ENCODE results near the gene EFCAB8.
A peak's percentile ranks its signal among the peaks of the same experiment; 100 is the strongest.

Gene EFCAB8

GRCh38 chr20:32875673-32876072, 16.9 kb downstream of the EFCAB8 start:
- TF ChIP-seq, protein P1, sequence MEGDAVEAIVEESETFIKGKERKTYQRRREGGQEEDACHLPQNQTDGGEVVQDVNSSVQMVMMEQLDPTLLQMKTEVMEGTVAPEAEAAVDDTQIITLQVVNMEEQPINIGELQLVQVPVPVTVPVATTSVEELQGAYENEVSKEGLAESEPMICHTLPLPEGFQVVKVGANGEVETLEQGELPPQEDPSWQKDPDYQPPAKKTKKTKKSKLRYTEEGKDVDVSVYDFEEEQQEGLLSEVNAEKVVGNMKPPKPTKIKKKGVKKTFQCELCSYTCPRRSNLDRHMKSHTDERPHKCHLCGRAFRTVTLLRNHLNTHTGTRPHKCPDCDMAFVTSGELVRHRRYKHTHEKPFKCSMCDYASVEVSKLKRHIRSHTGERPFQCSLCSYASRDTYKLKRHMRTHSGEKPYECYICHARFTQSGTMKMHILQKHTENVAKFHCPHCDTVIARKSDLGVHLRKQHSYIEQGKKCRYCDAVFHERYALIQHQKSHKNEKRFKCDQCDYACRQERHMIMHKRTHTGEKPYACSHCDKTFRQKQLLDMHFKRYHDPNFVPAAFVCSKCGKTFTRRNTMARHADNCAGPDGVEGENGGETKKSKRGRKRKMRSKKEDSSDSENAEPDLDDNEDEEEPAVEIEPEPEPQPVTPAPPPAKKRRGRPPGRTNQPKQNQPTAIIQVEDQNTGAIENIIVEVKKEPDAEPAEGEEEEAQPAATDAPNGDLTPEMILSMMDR (conservative IDR thresholded peaks at IDR 0.05; ENCODE audit: low read length), result no peak
- no peak overlapping the region for H3K4me3 ChIP-seq (ENCODE audit: low read length)
- no peak for DNase-seq (ENCODE audit: low read depth)

- H3K4me3 ChIP-seq (ENCODE audit: low read length), result no peak overlapping the region
- DNase-seq (ENCODE audit: low read depth), result peak; percentile 46
- TF ChIP-seq, protein P1 (conservative IDR thresholded peaks at IDR 0.05; ENCODE audit: low read length), result no peak
Measured at GRCh38 chr20:32877507-32877906, 18.8 kb downstream of the EFCAB8 start.

DNA sequence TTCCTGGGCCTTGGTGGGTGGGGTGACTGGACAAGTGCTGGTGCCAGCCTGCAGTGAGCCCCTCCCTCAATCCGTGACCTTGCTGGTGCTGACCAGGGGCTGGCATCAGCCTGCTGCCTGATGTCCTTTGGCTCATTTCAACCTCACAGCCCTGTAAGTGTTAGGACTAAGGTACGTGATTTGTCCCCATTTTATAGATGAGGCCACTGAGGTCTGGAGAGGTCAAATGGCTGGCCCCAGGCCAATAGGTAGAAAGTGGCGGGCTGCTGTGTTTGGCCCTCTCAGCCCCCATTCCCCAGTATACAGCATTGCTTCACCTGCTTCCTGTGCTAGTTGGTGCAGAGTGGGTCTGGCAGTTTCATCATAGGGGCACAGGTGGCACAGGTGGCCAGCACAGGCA, 20.1 kb downstream of the EFCAB8 start:
- H3K4me3 ChIP-seq (ENCODE audit: low read length), result no peak overlapping the region
- TF ChIP-seq, protein P1 (conservative IDR thresholded peaks at IDR 0.05; ENCODE audit: low read length), result no peak
- DNase-seq (ENCODE audit: low read depth), result no peak

DNA sequence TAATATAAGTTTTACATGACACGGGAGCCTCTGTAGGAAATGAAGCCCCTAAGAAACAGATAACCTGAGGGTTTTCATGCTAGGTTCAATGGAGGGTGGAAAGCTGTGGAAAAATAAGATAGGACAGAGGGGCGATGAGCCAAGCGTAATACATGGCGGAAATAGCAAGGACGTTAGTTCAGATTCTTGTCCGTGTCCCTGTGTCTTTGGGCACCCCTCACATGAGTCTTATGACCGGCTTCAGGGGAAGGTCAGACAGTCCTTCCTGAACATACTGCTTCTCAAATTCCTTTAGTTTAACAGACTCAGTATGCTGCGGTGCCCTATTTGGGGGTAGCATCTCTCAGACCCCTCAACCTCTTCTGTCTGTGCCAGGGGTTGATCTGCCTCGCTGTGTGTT, 20.8 kb downstream of the EFCAB8 start:
- TF ChIP-seq, protein P1 (conservative IDR thresholded peaks at IDR 0.05; ENCODE audit: low read length), result no peak
- no peak for DNase-seq (ENCODE audit: low read depth)
- H3K4me3 ChIP-seq (ENCODE audit: low read length), result no peak overlapping the region

DNA sequence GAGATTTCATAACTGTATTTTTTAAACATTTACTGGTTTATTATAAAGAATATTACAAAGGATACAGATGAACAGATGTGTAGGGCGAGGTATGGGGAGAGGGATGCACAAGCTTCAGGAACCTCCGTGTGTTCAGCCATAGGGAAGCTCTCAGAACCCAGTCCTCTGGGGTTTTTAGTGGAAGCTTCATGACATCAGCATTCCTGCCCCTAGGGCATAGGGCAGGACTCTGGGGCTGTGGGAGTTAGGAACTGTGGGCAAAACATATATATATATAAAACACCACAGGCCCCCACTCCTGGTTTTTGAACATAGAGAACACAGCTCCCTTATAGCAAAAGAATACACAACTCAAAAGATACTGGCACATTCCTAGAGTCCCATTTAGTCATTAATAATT, 21.9 kb downstream of the EFCAB8 start:
- TF ChIP-seq, protein P1 (conservative IDR thresholded peaks at IDR 0.05; ENCODE audit: low read length), result no peak
- no peak overlapping the region for H3K4me3 ChIP-seq (ENCODE audit: low read length)
- no peak for DNase-seq (ENCODE audit: low read depth)

GRCh38 chr20:32883081-32883480, 24.4 kb downstream of the EFCAB8 start:
- H3K4me3 ChIP-seq (ENCODE audit: low read length), result no peak overlapping the region
- TF ChIP-seq, protein P1 (conservative IDR thresholded peaks at IDR 0.05; ENCODE audit: low read length), result no peak
- no peak for DNase-seq (ENCODE audit: low read depth)

GRCh38 chr20:32885185-32885584, 26.5 kb downstream of the EFCAB8 start:
- TF ChIP-seq, protein P1 (conservative IDR thresholded peaks at IDR 0.05; ENCODE audit: low read length), result no peak
- H3K4me3 ChIP-seq (ENCODE audit: low read length), result no peak overlapping the region
- no peak for DNase-seq (ENCODE audit: low read depth)
